K562 (cell line): Measurements from ENCODE around the gene EN1. TPM values are rescaled to one million over a fixed set of nuclear protein-coding genes. Genes with fewer than 3 reads are reported as not detected.

Experiments used
- ATAC-seq: fragments of 200-7000 bp; cut with Tn5 transposase; 3 replicates; pipeline ENCODE4 v1.9.1; 2020; ENCODE audit warnings: moderate library complexity
- BruUV-seq: library from RNA; stranded (reverse); fragments of 400-500 nt; replicated peaks from 2 replicates; lab custom pipeline; 2021; lab: Mats Ljungman, UMichigan
- CTCF ChIA-PET: fragments of 300-600 bp; formaldehyde crosslinking; extraction: SDS; loops from one replicate; lab custom pipeline; 2021; ENCODE audit warnings: low intra/inter-chr PET ratio; lab: Yijun Ruan, JAX
- POLR2A ChIA-PET: fragments of 300-600, 350-650 bp; sonication (Branson Sonifier 250); formaldehyde crosslinking; extraction: SDS; loops from one replicate; lab custom pipeline; 2021; ENCODE audit warnings: antibody characterized with exemption, inconsistent platforms; lab: Yijun Ruan, JAX
- DNase-seq, 4 experiments: peaks; one replicate each; pipeline versions ENCODE4 v3.0.0 to v3.0.0-alpha.2; 2011 to 2018; ENCODE audit warnings: low spot score in 3 of 4, mixed read lengths in 3 of 4; ENCODE audit errors: extremely low read depth in 1 of 4
- FAIRE-seq: peaks from 2 replicates; lab custom pipeline; 2011; peaks lifted over from hg19 to GRCh38; lab: Jason Lieb, UNC
- H2AFZ ChIP-seq: 2 replicates; pipeline ENCODE4 v1.6.0; 2011; ENCODE audit warnings: low read depth, low read length, control low read depth, inconsistent platforms
- H3K27ac ChIP-seq: fragments of 200-600 bp; 3 replicates; pipeline ENCODE4 v1.8.0; 2011; ENCODE audit warnings: low read depth, mild to moderate bottlenecking, control low read depth, inconsistent platforms, low read length, moderate library complexity, mixed read lengths; ENCODE audit errors: extremely low read depth
- H3K27me3 ChIP-seq, 2 experiments: fragments of 300-600 bp in 1 of 2; 2 replicates in 1 of 2; 3 replicates in 1 of 2; pipeline versions ENCODE4 v1.6.0 to v1.8.0; 2011; ENCODE audit warnings: inconsistent platforms in 2 of 2, low read length in 2 of 2, mild to moderate bottlenecking in 1 of 2, mixed read lengths in 1 of 2, moderate library complexity in 1 of 2; ENCODE audit not compliant: control insufficient read depth in 2 of 2, insufficient read depth in 2 of 2
- H3K36me3 ChIP-seq: fragments of 300-600 bp; 3 replicates; pipeline ENCODE4 v1.8.0; 2011; ENCODE audit warnings: mild to moderate bottlenecking, low read length, inconsistent platforms; ENCODE audit not compliant: control insufficient read depth, insufficient read depth
- H3K4me1 ChIP-seq, 2 experiments: fragments of 200-600 bp in 1 of 2; replicated peaks in 1 of 2; 2 replicates in 1 of 2; 3 replicates in 1 of 2; pipeline versions ENCODE4 v1.5.1 to v1.8.0; 2011; ENCODE audit warnings: inconsistent platforms in 2 of 2, low read length in 2 of 2, mild to moderate bottlenecking in 1 of 2, mixed read lengths in 1 of 2, moderate library complexity in 1 of 2; ENCODE audit not compliant: control insufficient read depth in 2 of 2, insufficient read depth in 2 of 2
- H3K4me2 ChIP-seq: 2 replicates; pipeline ENCODE4 v1.6.1; 2011; ENCODE audit warnings: low read length, control low read depth, inconsistent platforms, mixed read lengths; ENCODE audit not compliant: insufficient read depth
- H3K4me3 ChIP-seq: fragments of 200-600 bp; sonication (generic), shearing (Covaris generic); 2 replicates; pipeline ENCODE4 v1.5.1; 2016; ENCODE audit warnings: control low read depth, inconsistent platforms
- H3K79me2 ChIP-seq: fragments of 200-600 bp; 3 replicates; pipeline ENCODE4 v1.8.0; 2011; ENCODE audit warnings: low read length, inconsistent platforms; ENCODE audit not compliant: control insufficient read depth, insufficient read depth
- H3K9ac ChIP-seq, 2 experiments: 2 replicates each; pipeline versions ENCODE4 v1.6.0 to v1.6.1; 2011; ENCODE audit warnings: low read depth in 2 of 2, low read length in 2 of 2, control low read depth in 1 of 2, inconsistent platforms in 1 of 2, mild to moderate bottlenecking in 1 of 2, mixed read lengths in 1 of 2; ENCODE audit not compliant: insufficient read depth in 1 of 2
- H3K9me1 ChIP-seq: one replicate; pipeline ENCODE4 v1.6.0; 2011; ENCODE audit warnings: inconsistent platforms, mild to moderate bottlenecking, low read length, moderate library complexity; ENCODE audit not compliant: control insufficient read depth, insufficient read depth
- H3K9me3 ChIP-seq: replicated peaks from 2 replicates; pipeline ENCODE4 v1.5.1; 2011; ENCODE audit warnings: low read depth, low read length, inconsistent platforms; ENCODE audit not compliant: control insufficient read depth, insufficient read depth
- H4K20me1 ChIP-seq: replicated peaks from 2 replicates; pipeline ENCODE4 v1.6.1; 2011; ENCODE audit warnings: low read length, inconsistent platforms, mixed read lengths; ENCODE audit not compliant: control insufficient read depth, insufficient read depth
- BCOR ChIP-seq: fragments of 450-650 bp; IDR thresholded peaks from 2 replicates; pipeline ENCODE4 v1.6.1; 2016
- CBX1 ChIP-seq: sonication (generic); IDR thresholded peaks from 2 replicates; pipeline ENCODE4 v1.6.1; 2016; ENCODE audit warnings: antibody characterized with exemption, low read depth, mild to moderate bottlenecking
- E2F4 ChIP-seq: sonication (generic); formaldehyde crosslinking; IDR thresholded peaks from 2 replicates; pipeline ENCODE4 v1.8.0; 2022; ENCODE audit warnings: mild to moderate bottlenecking, low read depth, missing genetic modification reagents
- KDM1A ChIP-seq, 2 experiments: fragments of 450-650 bp; IDR thresholded peaks; 2 replicates each; pipeline ENCODE4 v1.6.1; 2016; ENCODE audit warnings: mild to moderate bottlenecking in 2 of 2
- KLF10 ChIP-seq: fragments of 250-450 bp; sonication (Bioruptor Pico); IDR thresholded peaks from 2 replicates; pipeline ENCODE4 v1.6.1; 2021; ENCODE audit warnings: matching md5 sums
- RBM25 ChIP-seq: fragments of 200-400 bp; formaldehyde crosslinking; IDR thresholded peaks from 2 replicates; pipeline ENCODE4 v1.6.1; 2018; ENCODE audit warnings: low read length, low read depth, moderate library complexity; ENCODE audit not compliant: severe bottlenecking
- ZEB2 ChIP-seq: fragments of 450-650 bp; IDR thresholded peaks from 2 replicates; pipeline ENCODE4 v1.6.1; 2016
- ZFP36 ChIP-seq: fragments of 150-350 bp; IDR thresholded peaks from 2 replicates; pipeline ENCODE4 v1.6.1; 2018; ENCODE audit warnings: low read length, low read depth; ENCODE audit not compliant: partially characterized antibody
- WGBS: fragments of 100-300 bp; shearing (Covaris generic); methylation state at CpG from one replicate; pipeline ENCODE4 v1.1.6; 2016; ENCODE audit warnings: low coverage, mixed read lengths; ENCODE audit not compliant: insufficient coverage; ENCODE audit errors: missing lambda C conversion rate; 5-methylcytosine and 5-hydroxymethylcytosine counted together
- in situ Hi-C: fragments of 300-500 bp; cut with MboI; formaldehyde crosslinking; loops from 4 replicates; pipeline ENCODE4 v1.15.0; 2018; ENCODE audit warnings: inconsistent platforms, mixed read lengths
- intact Hi-C: fragments of 100-400 bp; cut with micrococcal nuclease; formaldehyde crosslinking; loops from 2 replicates; pipeline ENCODE4 v1.14.2; 2022
- polyA plus RNA-seq, 8 experiments: library from polyadenylated mRNA; depleted of rRNA in 4 of 8; stranded (reverse) in 5 of 8; unstranded in 3 of 8; fragments of >200 nt; fragmentation: Nextera tagmentation in 2 of 8; fragmentation: Illumina TruSeq in 1 of 8; extraction: Ambion mirVana in 2 of 8; extraction: Trizol in 1 of 8; gene quantifications; 2 replicates each; pipeline versions ENCODE4 v1.2.1 to v1.2.3, GENCODE V29; 2011 to 2014; ENCODE audit warnings: inconsistent platforms in 1 of 8, missing spikeins in 1 of 8
- total RNA-seq, 7 experiments: library from RNA; depleted of rRNA in 6 of 7; stranded (reverse); fragments of >200 nt in 6 of 7; fragmentation: Illumina TruSeq in 2 of 7; extraction: Trizol in 2 of 7; gene quantifications; 2 replicates each; pipeline versions ENCODE4 v1.2.1 to v1.2.3, GENCODE V29; 2011 to 2021; ENCODE audit warnings: low replicate concordance in 1 of 7

EN1 gene
- total and polyA plus RNA-seq, 9 of the 15 experiments (the other 6 are each of a cell fraction or from before 2014, with no cell fraction given) = 0.06 to 2.0 (median 0.51) TPM

DNA sequence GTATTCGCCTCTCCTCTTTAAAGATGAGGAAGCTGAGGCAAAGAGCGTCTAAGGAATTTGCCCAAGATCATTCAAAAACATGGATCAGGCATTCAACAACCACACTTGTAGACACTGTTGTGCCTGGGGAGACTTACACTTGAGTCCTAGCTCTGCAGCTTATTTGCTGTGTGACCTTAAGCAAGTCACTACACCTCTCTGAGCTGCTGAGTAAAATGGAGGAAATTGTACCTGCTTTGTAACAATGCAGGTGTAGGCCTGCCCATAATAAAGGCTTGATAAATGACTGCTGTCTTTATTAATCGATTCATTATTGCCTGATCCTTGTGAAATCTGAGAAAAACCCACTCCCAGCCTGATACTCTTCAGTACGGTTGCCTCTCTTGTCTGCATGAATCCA lies 30.8 kb downstream of the EN1 start:
- DNase-seq = no peak
- Histone ChIP-seq H3K27me3 (peaks cover 0 to 4% of the 10 kb centered on the region in 2 experiments; a peak in 1 of 5 replicates), H3K9ac (no peak overlapping the region), H3K9me3 (no peaks in the 10 kb centered on the region), H3K4me2 (no peak overlapping the region), H3K4me1 (peaks cover 7 to 14% of the 10 kb centered on the region in 2 experiments; a peak in 4 of 5 replicates), H2AFZ (no peak overlapping the region), H4K20me1 (no peaks in the 10 kb centered on the region), H3K9me1 (no peaks in the 10 kb centered on the region), H3K4me3 (no peak overlapping the region), H3K79me2 (no peaks in the 10 kb centered on the region), H3K36me3 (no peaks in the 10 kb centered on the region), H3K27ac (no peak overlapping the region)
- TF ChIP-seq ZEB2 = no peak
- 0 out of 2 replicates have a peak, but pooled peaks have one; percentile 39 for TF ChIP-seq CBX1
- TF ChIP-seq RBM25 = peak; percentile 91
- peak; percentile 29 to 46; a peak in 2 of 4 replicates for TF ChIP-seq KDM1A (IDR thresholded peaks at IDR 0.05)
- TF ChIP-seq BCOR = peak; percentile 79
- TF ChIP-seq KLF10 (CRISPR knock-in tag) = no peak
- peak; percentile 81 for TF ChIP-seq ZFP36
- TF ChIP-seq E2F4 (CRISPR knock-in tag) = no peak
- CTCF ChIA-PET = no interaction called here
- POLR2A ChIA-PET = interaction anchor here (0.8 kb wide), 1 partner anchor 10 kb away, joined by 3 read pairs; no protein-coding TSS in a partner anchor
- intact Hi-C loops (no loop called here), in situ Hi-C loops (no loop called here)
- ATAC-seq = no peak
- BruUV-seq = no TSS peak
- 46% methylated on average over 4 of the region's 4 CpGs for WGBS
- FAIRE-seq = no peak
